GM04503 (cell line): ENCODE results near the gene RBM19.

Source experiments
- DNase-seq: peaks from one replicate; pipeline ENCODE4 v3.0.0-alpha.2; 2012; ENCODE audit warnings: low read depth

Gene RBM19

GRCh38 chr12:113932381-113933196 is 33.5 kb downstream of the RBM19 start:
- no peak for DNase-seq

- DNase-seq, result no peak
These were observed 34.6 kb downstream of the RBM19 start for GRCh38 chr12:113931517-113931916.

- DNase-seq, result no peak
These were observed 35.9 kb downstream of the RBM19 start for GRCh38 chr12:113930249-113930648.

GRCh38 chr12:113929312-113929989 is 36.7 kb downstream of the RBM19 start:
- DNase-seq, result no peak

GRCh38 chr12:113926788-113927187 is 39.3 kb downstream of the RBM19 start:
- no peak for DNase-seq

GRCh38 chr12:113924341-113924740 is 41.8 kb downstream of the RBM19 start:
- DNase-seq, result no peak

GRCh38 chr12:113923251-113923650 is 42.9 kb downstream of the RBM19 start:
- DNase-seq, result no peak

GRCh38 chr12:113921430-113921829 is 44.7 kb downstream of the RBM19 start:
- DNase-seq, result no peak

- no peak for DNase-seq
These were observed 46.3 kb downstream of the RBM19 start for GRCh38 chr12:113919791-113920190.

- DNase-seq, result no peak
These were observed 47.8 kb downstream of the RBM19 start for GRCh38 chr12:113918306-113918705.

- no peak for DNase-seq
These were observed 48.7 kb downstream of the RBM19 start for GRCh38 chr12:113917393-113917792.

- DNase-seq, result no peak
These were observed 51.3 kb downstream of the RBM19 start for GRCh38 chr12:113914806-113915205.

- no peak for DNase-seq
These were observed 51.9 kb downstream of the RBM19 start for GRCh38 chr12:113914176-113914575.

- no peak for DNase-seq
These were observed 53.3 kb downstream of the RBM19 start for GRCh38 chr12:113912760-113913329.

- DNase-seq, result no peak
These were observed 54.0 kb downstream of the RBM19 start for GRCh38 chr12:113911971-113912759.

- DNase-seq, result no peak
These were observed 55.3 kb downstream of the RBM19 start for GRCh38 chr12:113910751-113911272.

- DNase-seq, result no peak
These were observed 56.2 kb downstream of the RBM19 start for GRCh38 chr12:113909776-113910420.

GRCh38 chr12:113908584-113909100 is 57.5 kb downstream of the RBM19 start:
- no peak for DNase-seq

- DNase-seq, result no peak
These were observed 58.5 kb downstream of the RBM19 start for GRCh38 chr12:113907446-113908180.

- no peak for DNase-seq
These were observed 59.5 kb downstream of the RBM19 start for GRCh38 chr12:113906411-113907200.
